Psoas muscle (tissue), 8 donors: ENCODE measurements around the gene USP15. TPM values are rescaled to one million over a fixed set of nuclear protein-coding genes. Genes with fewer than 3 reads are reported as not detected.

ENCODE experiments used
- ATAC-seq, 4 donors: fragments of 200-7000 bp; cut with Tn5 transposase; one replicate each; pipeline ENCODE4 v1.9.1; 2020; ENCODE audit warnings: moderate library complexity in 3 of 4, mild to moderate bottlenecking in 2 of 4
- DNase-seq, 2 donors: peaks; one replicate each; pipeline ENCODE4 v3.0.0-alpha.2; 2020
- H3K27ac ChIP-seq: fragments of 200-600 bp; one replicate; pipeline ENCODE4 v1.8.0; 2022
- H3K27me3 ChIP-seq, 3 donors: fragments of 200-600 bp in 1 of 3; one replicate each; pipeline versions ENCODE4 v1.6.1 to v1.8.0; 2013 to 2022; ENCODE audit warnings: low read length in 2 of 3, mild to moderate bottlenecking in 2 of 3, moderate library complexity in 1 of 3; ENCODE audit not compliant: insufficient read depth in 3 of 3
- H3K36me3 ChIP-seq, 2 donors: fragments of 200-600 bp in 1 of 2; one replicate each; pipeline versions ENCODE4 v1.6.1 to v1.8.0; 2013 to 2022; ENCODE audit warnings: low read depth in 1 of 2, mild to moderate bottlenecking in 1 of 2, moderate library complexity in 1 of 2; ENCODE audit not compliant: insufficient read depth in 1 of 2
- H3K4me1 ChIP-seq: fragments of 200-600 bp; one replicate; pipeline ENCODE4 v1.8.0; 2022
- H3K4me3 ChIP-seq: fragments of 200-600 bp; one replicate; pipeline ENCODE4 v1.8.0; 2022; ENCODE audit warnings: mild to moderate bottlenecking
- H3K9me3 ChIP-seq: fragments of 200-600 bp; one replicate; pipeline ENCODE4 v1.8.0; 2022
- WGBS, 3 donors: extraction: QIAGEN DNeasy Blood & Tissue Kit; methylation state at CpG; one replicate each; pipeline versions ENCODE4 v1.1.6 to v1.1.7; 2013; 5-methylcytosine and 5-hydroxymethylcytosine counted together
- intact Hi-C, 2 donors: fragments of 100-400 bp; cut with DNase I; formaldehyde crosslinking; loops; one replicate each; pipeline versions ENCODE4 v1.11.0 to v1.14.2; 2022
- polyA plus RNA-seq, 3 donors: library from polyadenylated mRNA; stranded (reverse); fragments of 200-250 nt; gene quantifications; one replicate each; pipeline ENCODE4 v1.2.3, GENCODE V29; 2013
- total RNA-seq, 4 donors: library from RNA; stranded (reverse); fragmentation: NEBNext Ultra II Directional in 2 of 4; extraction: Animal tissue kit (Norgen Biotek cat#: 25700) in 2 of 4; gene quantifications; one replicate each; pipeline versions ENCODE4 v1.2.1 to v1.2.4, GENCODE V29; 2021 to 2023
- TF ChIP-seq, protein P1 (sequence below): fragments of 200-600 bp; IDR thresholded peaks from one replicate; pipeline ENCODE4 v1.8.0; 2022; ENCODE audit warnings: antibody characterized with exemption
- donor health status: healthy with polysubstance abuse.
- donor health status: DM: no; HTN: no; CAD: no; lungs with moderate emphysema.
- donor health status: Bipolar disorder and iron deficiency.
- donor health status: healthy.
- donor health status: DM: yes; HTN: yes; CAD: no.
- donor health status: DM: no; HTN: no; CAD: no.
- donor health status: DM: no; HTN: no; CAD: no.
- donor health status: DM: yes; HTN: yes; CAD: no.

The USP15 gene
- total and polyA plus RNA-seq, 7 donors, result 27.6 to 65.6 (median 48.7) TPM

DNA sequence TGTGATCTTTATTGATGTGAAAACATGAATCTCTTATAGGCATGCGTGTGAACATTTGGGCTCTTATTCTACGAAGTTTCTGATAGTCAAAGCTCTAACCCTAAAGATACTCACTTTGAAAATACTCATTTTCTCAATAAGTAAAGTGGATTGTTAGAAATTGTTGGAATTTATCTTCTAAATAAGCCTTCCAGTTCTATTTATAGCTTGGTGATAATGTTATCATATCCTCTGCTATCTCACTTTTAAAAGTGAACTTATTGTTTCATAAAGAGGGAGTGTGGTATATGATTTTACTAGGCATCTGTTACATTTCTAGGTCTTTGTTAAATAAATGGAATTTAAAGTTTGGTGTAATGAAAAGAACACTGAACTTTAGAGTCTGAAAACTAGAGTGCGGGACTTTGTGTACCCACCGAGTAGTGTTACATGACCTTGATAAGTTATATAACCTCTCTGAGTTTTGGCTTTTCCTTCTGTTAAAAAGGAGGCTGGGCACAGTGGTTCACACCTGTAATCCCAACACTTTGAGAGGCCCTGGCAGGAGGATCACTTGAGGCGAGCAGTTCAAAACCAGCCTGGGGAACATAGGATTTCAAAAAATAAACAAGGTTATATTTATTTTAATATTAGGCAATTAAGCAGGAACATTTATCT is 13.6 kb downstream of the USP15 start:
- ATAC-seq (no peak), DNase-seq (no peak)
- Histone ChIP-seq H3K4me1 (peaks cover 73% of the 10 kb centered on the region), H3K4me3 (no peak overlapping the region), H3K36me3 (no peaks in the 10 kb centered on the region), H3K9me3 (no peaks in the 10 kb centered on the region), H3K27me3 (no peaks in the 10 kb centered on the region), H3K27ac (peak overlapping the region; percentile 19)
- 72 to 83% (median 74%) methylated on average over 5 of the region's 5 CpGs for WGBS, 3 donors
- TF ChIP-seq, protein P1, sequence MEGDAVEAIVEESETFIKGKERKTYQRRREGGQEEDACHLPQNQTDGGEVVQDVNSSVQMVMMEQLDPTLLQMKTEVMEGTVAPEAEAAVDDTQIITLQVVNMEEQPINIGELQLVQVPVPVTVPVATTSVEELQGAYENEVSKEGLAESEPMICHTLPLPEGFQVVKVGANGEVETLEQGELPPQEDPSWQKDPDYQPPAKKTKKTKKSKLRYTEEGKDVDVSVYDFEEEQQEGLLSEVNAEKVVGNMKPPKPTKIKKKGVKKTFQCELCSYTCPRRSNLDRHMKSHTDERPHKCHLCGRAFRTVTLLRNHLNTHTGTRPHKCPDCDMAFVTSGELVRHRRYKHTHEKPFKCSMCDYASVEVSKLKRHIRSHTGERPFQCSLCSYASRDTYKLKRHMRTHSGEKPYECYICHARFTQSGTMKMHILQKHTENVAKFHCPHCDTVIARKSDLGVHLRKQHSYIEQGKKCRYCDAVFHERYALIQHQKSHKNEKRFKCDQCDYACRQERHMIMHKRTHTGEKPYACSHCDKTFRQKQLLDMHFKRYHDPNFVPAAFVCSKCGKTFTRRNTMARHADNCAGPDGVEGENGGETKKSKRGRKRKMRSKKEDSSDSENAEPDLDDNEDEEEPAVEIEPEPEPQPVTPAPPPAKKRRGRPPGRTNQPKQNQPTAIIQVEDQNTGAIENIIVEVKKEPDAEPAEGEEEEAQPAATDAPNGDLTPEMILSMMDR, result no peak
- intact Hi-C loops, result no loop called here

DNA sequence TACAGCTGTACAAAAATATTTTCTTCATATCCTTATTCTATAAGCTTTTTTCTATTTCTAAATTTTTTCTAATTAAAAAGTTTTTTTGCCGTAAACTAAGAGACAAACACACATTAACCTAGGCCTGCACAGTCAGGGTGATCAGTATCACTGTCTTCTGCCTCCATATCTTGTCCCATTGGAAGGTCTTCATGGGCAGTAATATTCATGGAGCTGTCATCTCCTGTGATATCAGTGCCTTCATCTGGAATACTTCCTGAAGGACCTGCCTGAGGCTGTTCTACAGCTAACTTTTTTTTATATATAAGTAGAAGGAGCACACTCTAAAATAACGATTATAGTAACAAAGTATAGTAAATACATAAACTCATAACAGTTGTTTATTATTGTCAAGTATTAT is 17.8 kb downstream of the USP15 start:
- WGBS, 3 donors, result 96 to 98% (median 96%) methylated on average over 2 of the region's 2 CpGs
- no peaks in the 10 kb centered on the region for H3K27me3 ChIP-seq
- DNase-seq (no peak), ATAC-seq (no peak)
- no peaks in the 10 kb centered on the region for H3K36me3 ChIP-seq
- intact Hi-C loops, result no loop called here
- H3K4me3 ChIP-seq, result no peak overlapping the region
- H3K4me1 ChIP-seq, result peaks cover 44% of the 10 kb centered on the region
- TF ChIP-seq, protein P1, result no peak
- no peaks in the 10 kb centered on the region for H3K9me3 ChIP-seq
- no peak overlapping the region for H3K27ac ChIP-seq

DNA sequence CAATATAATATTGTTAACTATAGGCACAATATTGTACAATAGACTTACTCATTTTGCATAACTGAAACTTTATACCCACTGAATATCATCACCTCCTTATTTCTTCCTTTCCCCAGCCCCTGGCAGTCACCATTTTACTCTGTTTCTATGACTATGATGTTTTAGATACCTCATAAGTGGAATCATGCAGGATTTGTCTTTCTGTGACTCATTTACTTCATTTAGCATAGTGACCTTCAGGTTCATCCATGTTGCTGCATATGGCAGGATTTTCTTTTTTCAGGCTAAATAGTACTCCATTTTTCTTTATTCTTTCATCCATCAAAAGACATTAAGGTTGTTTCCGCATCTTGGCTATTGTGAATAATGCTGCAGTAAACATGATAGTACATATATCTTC is 18.9 kb downstream of the USP15 start:
- Histone ChIP-seq H3K27ac (no peak overlapping the region), H3K4me3 (no peak overlapping the region), H3K4me1 (peaks cover 40% of the 10 kb centered on the region), H3K27me3 (no peaks in the 10 kb centered on the region), H3K36me3 (no peaks in the 10 kb centered on the region), H3K9me3 (no peaks in the 10 kb centered on the region)
- ATAC-seq, result no peak
- TF ChIP-seq, protein P1, result no peak
- 96 to 100% (median 97%) methylated on average over 1 of the region's 1 CpG for WGBS, 3 donors
- DNase-seq, result no peak
- intact Hi-C loops, result no loop called here

DNA sequence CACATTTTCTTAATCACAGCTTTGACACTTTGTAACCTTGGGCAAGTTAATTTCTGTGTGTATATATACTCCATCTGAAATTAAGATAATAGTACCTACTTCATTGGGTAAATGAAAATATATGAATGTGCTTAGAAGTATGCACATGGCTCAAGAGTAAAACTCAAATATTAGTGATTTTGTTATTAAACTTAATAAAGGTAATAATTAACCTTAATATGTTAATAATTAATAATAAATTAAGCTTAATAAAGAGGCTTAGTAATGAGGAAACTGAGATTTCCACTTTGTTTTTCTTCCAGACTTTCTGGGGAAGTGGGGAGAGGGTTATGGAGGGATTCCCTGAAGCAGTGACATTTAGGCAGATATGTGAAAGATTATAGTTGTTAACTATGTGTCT is 19.8 kb downstream of the USP15 start:
- H3K9me3 ChIP-seq, result no peaks in the 10 kb centered on the region
- H3K27me3 ChIP-seq, result no peaks in the 10 kb centered on the region
- H3K4me1 ChIP-seq, result peaks cover 40% of the 10 kb centered on the region
- intact Hi-C loops, result no loop called here
- H3K27ac ChIP-seq, result no peak overlapping the region
- no peaks in the 10 kb centered on the region for H3K36me3 ChIP-seq
- no peak for DNase-seq
- no peak overlapping the region for H3K4me3 ChIP-seq
- no peak for ATAC-seq
- TF ChIP-seq, protein P1, result no peak
